NCI-H748 (cell line): ENCODE results near the gene RSRC1.
"Not testable (repeated sequence)": the region's sequence is repeated elsewhere in the genome, so short reads cannot be mapped to it uniquely, and the experiment has no call there.

Source experiments
- DNase-seq: peaks from one replicate; lab custom pipeline; 2025; ENCODE audit not compliant: unreplicated experiment; lab: John Stamatoyannopoulos, UW

RSRC1 gene

GRCh38 chr3:158506456-158506855, 396.6 kb downstream of the RSRC1 start:
- no peak for DNase-seq

- no peak for DNase-seq
Observed at GRCh38 chr3:158508481-158508880, 398.6 kb downstream of the RSRC1 start.

GRCh38 chr3:158509891-158510290, 400.0 kb downstream of the RSRC1 start:
- no peak for DNase-seq

- not testable (repeated sequence) for DNase-seq
Observed at GRCh38 chr3:158516729-158517128, 406.8 kb downstream of the RSRC1 start.

- DNase-seq = no peak
Observed at GRCh38 chr3:158519776-158520175, 409.9 kb downstream of the RSRC1 start.

- no peak for DNase-seq
Observed at GRCh38 chr3:158520433-158520832, 410.5 kb downstream of the RSRC1 start.

- no peak for DNase-seq
Observed at GRCh38 chr3:158522221-158523136, 412.6 kb downstream of the RSRC1 start.

- no peak for DNase-seq
Observed at GRCh38 chr3:158528076-158528674, 418.3 kb downstream of the RSRC1 start.

- DNase-seq = peak; percentile 21
Observed at GRCh38 chr3:158531334-158531733, 421.4 kb downstream of the RSRC1 start.

- DNase-seq = peak; percentile 13
Observed at GRCh38 chr3:158532099-158532734, 422.3 kb downstream of the RSRC1 start.

GRCh38 chr3:158535918-158536317, 426.0 kb downstream of the RSRC1 start:
- no peak for DNase-seq

- DNase-seq = peak; percentile 52
Observed at GRCh38 chr3:158539414-158540014, 429.6 kb downstream of the RSRC1 start.

GRCh38 chr3:158540066-158540465, 430.2 kb downstream of the RSRC1 start:
- no peak for DNase-seq

GRCh38 chr3:158548691-158549090, 438.8 kb downstream of the RSRC1 start:
- no peak for DNase-seq

- DNase-seq = not testable (repeated sequence)
Observed at GRCh38 chr3:158549938-158550337, 440.0 kb downstream of the RSRC1 start.

GRCh38 chr3:158552124-158552523, 442.2 kb downstream of the RSRC1 start:
- DNase-seq = no peak

GRCh38 chr3:158559504-158559903, 449.6 kb downstream of the RSRC1 start:
- DNase-seq = no peak

GRCh38 chr3:158560979-158561378, 451.1 kb downstream of the RSRC1 start:
- DNase-seq = no peak

- no peak for DNase-seq
Observed at GRCh38 chr3:158562674-158563073, 452.8 kb downstream of the RSRC1 start.

GRCh38 chr3:158563076-158563475, 453.2 kb downstream of the RSRC1 start:
- no peak for DNase-seq

GRCh38 chr3:158565076-158565475, 455.2 kb downstream of the RSRC1 start:
- no peak for DNase-seq
